ENCODE results near the gene CST9.
"Not testable (repeated sequence)": the region's sequence is repeated elsewhere in the genome, so short reads cannot be mapped to it uniquely, and the experiment has no call there.

The CST9 gene

GRCh38 chr20:23636908-23637281, 31.2 kb upstream of the CST9 start:
- DNase-seq: no peak

GRCh38 chr20:23636182-23636907, 30.6 kb upstream of the CST9 start:
- DNase-seq: no peak

GRCh38 chr20:23635768-23636090, 30.0 kb upstream of the CST9 start:
- not testable (repeated sequence) for DNase-seq

- no peak for DNase-seq
Observed at GRCh38 chr20:23634985-23635767, 29.5 kb upstream of the CST9 start.

- no peak for DNase-seq
Observed at GRCh38 chr20:23634044-23634801, 28.5 kb upstream of the CST9 start.

- no peak for DNase-seq
Observed at GRCh38 chr20:23632711-23633573, 27.2 kb upstream of the CST9 start.

GRCh38 chr20:23631981-23632710, 26.4 kb upstream of the CST9 start:
- no peak for DNase-seq

- no peak for DNase-seq
Observed at GRCh38 chr20:23631226-23631822, 25.6 kb upstream of the CST9 start.

GRCh38 chr20:23630392-23630849, 24.7 kb upstream of the CST9 start:
- DNase-seq: no peak

GRCh38 chr20:23629542-23630391, 24.1 kb upstream of the CST9 start:
- DNase-seq: no peak

GRCh38 chr20:23629017-23629541, 23.4 kb upstream of the CST9 start:
- DNase-seq: no peak

GRCh38 chr20:23628402-23629016, 22.8 kb upstream of the CST9 start:
- no peak for DNase-seq

- no peak for DNase-seq
Observed at GRCh38 chr20:23627501-23627900, 21.8 kb upstream of the CST9 start.

- no peak for DNase-seq
Observed at GRCh38 chr20:23626040-23626620, 20.4 kb upstream of the CST9 start.

GRCh38 chr20:23625236-23625964, 19.7 kb upstream of the CST9 start:
- DNase-seq: no peak

- DNase-seq: no peak
Observed at GRCh38 chr20:23624324-23624691, 18.6 kb upstream of the CST9 start.

- DNase-seq: no peak
Observed at GRCh38 chr20:23623666-23624323, 18.1 kb upstream of the CST9 start.

- no peak for DNase-seq
Observed at GRCh38 chr20:23622839-23623343, 17.2 kb upstream of the CST9 start.
